GM18861 (cell line): Measurements from ENCODE around the gene UMAD1.

ENCODE experiments used
- ATAC-seq: cut with Tn5 transposase; IDR thresholded peaks from one replicate; pipeline ENCODE4 v1.9.1; 2021; ENCODE audit not compliant: unreplicated experiment

Gene UMAD1

GRCh38 chr7:7761974-7762779 lies 121.6 kb downstream of the UMAD1 start:
- peak; percentile 40 for ATAC-seq

DNA sequence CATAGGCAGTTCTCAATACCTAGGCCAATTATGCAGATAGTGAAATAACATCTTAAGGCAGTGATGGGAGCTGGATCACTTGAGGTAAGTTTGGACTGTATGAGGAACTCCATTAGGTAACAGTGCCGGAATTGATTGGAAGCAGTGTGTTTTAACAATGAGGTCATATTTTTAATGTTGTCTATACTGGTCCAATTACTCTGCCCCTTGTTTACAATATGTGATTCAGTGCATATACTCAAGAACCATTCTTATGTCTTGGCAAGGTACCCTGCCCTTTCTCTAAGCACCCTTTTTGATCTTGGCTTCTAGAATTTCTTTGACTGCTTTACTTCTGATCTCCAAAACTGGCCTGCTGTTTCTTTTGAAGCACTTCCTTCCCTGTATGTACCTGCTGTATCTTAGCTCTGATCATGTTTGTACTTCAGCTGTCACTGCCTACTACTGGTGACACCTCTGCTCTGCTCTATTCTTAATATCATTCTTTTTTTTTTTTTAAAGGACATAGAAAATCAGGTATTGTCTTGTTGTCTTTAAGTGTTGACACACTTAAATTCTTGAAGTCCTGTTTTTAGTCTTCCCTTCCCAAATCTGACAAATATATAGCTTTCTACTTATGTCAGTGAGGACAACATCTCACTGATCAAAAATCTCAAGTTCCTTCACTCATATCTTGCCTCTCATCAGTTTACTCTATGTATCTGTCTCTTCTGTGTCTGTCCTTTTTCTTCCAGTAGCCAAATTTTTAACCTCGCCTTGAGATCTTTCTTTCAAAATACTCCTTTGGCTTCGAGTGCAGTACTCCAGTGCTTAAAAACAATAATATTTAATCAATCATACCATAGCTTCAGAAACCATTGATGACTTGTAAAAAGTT lies 124.2 kb downstream of the UMAD1 start:
- no peak for ATAC-seq

- peak; percentile 79 for ATAC-seq
These were observed 124.9 kb downstream of the UMAD1 start for GRCh38 chr7:7765422-7765821.

GRCh38 chr7:7766671-7767070 lies 126.1 kb downstream of the UMAD1 start:
- ATAC-seq: no peak

GRCh38 chr7:7768977-7769709 lies 128.6 kb downstream of the UMAD1 start:
- no peak for ATAC-seq

GRCh38 chr7:7769710-7770627 lies 129.4 kb downstream of the UMAD1 start:
- ATAC-seq: no peak

DNA sequence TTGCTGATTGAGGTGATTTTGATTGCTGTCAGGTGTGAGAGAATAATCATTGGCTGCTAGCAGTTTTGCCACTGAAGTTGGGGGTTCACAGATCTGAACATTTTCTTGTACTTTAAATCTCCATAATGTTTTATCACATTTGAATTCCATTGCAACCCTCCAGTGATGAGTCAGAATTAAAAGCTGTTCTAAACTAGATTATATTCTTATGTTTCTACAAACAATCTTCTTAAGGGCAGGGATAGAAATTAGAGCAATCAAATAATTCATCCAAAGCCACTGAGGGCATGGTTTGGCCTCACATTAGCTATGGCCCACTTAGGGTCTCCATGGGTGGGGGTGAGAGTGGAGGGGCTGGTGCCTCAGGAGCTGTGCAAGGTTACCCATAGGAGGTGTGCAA lies 130.9 kb downstream of the UMAD1 start:
- no peak for ATAC-seq

DNA sequence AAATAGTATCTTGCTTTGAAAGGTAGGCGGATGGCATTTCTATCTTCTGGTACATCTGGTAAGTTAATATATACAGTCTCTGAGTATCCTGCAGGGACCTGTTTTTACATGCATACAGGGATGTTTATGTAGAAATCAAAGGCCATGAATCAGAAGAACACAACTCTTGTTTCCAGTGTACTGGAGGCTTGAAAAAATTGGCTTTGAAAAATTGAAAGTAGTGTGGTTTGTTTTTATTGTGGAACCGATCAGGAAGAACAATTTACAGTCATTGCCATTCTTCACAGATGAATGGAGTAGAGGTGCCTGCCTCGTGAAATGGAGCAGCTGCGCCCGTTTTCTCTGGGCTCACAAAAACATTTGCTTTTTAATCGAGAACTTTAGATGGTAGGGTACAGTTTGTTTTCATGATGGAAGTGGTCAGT lies 131.9 kb downstream of the UMAD1 start:
- peak; percentile 41 for ATAC-seq

DNA sequence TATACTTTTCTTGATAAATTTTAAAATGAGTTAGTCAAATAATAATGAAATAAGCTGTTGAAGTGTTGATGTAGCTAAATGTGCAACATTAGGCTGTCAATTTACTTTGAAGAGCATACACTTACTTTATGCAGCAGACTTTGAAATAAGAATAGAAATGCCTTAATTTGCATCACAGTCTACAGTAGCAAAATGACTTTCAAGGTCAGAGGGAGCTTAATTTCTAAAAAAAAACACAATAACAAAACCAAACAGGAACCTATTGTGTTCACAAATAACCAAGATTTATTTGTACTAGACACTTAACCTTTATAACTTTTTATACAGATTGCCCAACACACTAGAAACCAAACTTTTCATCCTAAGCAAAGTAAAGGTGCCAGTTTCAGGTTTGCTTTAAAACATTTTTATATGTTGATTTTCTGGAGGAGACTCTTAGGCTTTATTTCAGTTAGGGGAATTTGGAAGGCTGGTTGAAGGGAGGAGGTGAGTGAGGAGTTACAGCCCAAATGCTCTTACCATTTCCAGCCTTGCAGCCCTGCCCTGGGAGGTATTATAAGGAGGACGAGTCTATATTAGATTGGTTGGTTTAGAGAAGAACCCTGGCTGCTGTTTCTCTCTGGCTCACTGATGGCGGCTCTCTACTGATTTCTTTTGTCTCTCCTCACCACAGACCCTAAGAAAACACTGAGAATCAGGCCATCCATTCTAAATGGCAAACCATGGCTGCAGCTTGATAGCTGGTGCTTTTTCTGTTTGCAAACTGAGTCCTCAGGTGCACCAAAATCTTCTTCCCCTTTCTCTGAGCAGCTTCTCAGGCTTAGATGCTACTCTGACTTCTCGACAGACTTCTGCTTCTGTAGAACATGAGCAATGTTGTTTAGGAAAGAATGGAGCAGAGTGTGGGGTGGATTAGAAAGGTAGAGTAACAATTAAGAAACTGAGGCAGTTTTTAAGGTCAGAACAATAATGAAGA lies 133.1 kb downstream of the UMAD1 start:
- ATAC-seq: peak; percentile 73

GRCh38 chr7:7779888-7780287 lies 139.3 kb downstream of the UMAD1 start:
- no peak for ATAC-seq

DNA sequence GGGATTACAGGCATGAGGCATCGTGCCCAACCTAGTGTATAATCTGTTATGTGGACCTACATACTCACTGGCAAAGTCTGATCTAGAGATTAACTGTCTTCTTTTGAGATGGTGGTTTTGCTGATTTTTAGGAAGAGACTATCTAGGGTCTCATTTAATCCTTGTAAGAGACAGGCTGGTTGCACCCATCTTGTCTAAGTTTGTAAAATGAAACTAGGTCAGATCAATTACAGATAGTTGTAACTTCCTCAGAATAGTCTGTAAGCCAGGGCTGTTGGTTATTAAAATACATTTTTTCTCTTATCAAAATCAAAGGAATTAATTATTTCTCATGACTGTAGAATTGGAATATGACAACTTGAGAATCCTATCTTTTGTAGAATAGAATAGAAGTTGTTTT lies 142.4 kb downstream of the UMAD1 start:
- no peak for ATAC-seq

DNA sequence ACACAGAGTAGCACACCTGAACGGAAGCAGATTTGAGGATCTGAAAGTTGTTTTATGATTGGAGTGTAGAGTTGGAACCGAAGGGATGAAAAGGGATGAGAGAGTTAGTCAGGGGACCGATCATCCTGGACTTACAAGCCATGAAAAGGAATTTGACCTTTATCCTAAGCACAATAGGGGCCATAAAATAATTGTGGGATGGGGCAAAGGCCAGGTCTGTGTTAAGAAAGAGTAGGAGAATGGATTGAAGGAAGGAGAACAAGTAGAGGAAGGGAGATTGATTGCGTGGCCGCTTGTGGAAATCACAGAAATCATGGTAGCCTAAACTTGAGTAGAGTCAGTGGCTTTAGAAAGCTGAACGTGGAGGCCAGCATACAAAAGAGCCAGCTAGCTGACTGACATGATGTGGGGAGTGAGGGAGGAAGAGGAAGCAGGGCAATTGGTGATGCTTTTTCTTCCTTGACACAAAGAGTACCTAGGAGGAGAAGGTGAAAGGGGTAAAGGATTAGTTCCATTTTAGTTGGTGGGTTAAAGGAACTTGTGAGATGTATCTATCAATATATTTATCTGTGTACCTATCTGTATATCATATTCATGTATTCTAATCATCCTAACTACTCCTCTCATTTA lies 144.9 kb downstream of the UMAD1 start:
- ATAC-seq: no peak

DNA sequence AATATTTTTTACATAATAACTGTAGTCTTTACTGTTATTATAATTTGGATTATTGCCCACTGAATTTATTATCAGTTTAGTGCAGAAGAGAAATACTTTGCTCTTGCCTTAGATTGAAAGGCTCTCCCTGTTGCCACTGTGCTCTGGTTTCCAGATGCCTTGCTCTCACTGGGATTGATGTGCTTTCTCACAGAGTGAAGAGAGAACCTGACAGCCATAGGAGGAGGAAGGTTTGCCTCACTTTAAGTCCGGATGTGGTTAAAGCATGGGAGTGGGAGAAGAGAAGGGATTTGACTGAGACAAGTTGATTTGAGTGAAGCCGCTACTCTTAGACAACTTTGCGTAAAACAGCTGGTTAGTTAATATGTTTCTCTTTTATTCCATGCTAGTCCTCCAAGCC lies 146.0 kb downstream of the UMAD1 start:
- ATAC-seq: no peak

- ATAC-seq: peak; percentile 65
These were observed 149.0 kb downstream of the UMAD1 start for GRCh38 chr7:7789551-7789988.

- no peak for ATAC-seq
These were observed 149.6 kb downstream of the UMAD1 start for GRCh38 chr7:7790041-7790741.

DNA sequence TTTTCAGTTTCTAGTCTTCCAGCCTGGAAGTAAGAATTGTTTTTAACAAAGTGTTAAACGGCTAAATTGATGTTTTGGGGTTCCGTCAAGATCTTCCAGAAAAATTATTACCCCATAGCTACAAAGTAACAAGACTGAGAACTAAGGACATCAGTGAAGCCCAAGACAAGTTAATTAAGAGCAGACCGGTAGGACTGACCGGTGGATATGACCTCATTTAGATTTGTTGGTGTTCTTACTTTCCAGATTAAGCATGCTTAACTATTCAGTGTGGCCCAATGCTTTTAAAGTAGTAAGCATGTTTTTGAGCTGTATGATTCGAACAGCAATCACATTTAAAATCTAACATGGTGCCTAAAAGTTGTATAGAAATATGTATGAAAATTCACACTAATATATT lies 151.0 kb downstream of the UMAD1 start:
- ATAC-seq: no peak

DNA sequence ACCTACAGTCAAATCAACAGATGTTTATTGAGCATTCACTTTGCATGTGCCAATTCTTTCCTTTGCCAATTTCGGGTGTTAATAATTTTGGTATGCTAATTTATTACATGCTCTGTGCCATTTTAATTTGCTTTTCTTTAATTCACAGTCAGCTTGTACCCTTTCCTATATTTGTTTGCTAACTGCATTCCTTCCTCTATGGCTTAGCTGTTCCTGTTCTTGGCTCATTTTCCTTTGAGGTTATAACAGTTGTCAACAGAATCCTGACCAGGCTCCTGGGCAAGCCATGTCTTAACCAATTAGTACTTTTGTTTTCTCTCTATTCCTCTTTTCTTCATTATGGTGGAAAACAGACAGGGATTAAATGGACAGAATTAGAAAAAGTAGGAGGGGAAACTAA lies 151.5 kb downstream of the UMAD1 start:
- ATAC-seq: no peak

DNA sequence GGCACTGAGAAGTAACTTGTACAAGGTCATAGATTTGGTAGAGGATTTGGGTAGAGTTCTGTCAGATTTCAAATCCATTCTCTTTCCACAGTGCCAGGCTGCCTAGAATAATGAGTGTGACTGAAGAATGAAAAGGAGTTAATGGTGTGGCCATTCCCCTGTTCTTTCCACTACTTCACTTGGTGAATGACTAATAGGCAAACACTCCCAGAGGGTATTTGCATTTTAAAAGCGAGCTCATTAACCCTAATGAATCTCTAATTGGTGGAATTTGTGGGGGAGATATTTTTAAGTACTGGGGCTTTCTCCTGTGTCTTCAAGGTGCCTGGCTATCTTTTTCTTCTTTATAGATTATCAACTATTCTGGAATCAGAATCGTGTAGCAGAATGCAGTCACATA lies 152.7 kb downstream of the UMAD1 start:
- no peak for ATAC-seq
